ENCODE measurements around the gene HTATSF1.

DNA sequence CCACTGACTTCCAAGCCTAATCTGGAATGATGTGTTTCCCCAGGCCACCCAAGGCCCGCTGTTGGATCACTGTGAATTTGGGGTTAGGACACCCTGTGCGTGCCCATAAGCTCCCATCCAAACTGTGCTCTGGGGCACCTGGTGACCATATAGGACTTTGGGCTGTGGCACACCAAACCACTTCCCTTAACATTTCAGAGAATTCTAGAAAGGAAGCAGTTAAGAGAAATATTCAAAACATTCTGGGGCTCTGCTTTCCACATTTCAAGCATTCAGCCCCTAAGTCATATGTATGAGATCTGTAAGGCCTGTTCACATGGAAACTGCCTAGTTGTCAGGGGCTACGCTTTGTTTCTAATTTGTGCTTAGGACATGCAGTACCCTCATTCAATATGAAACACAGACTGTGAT, 49.0 kb downstream of the HTATSF1 start:
- no peak for TF ChIP-seq ZNF274 (IDR thresholded peaks at IDR 0.05; ENCODE audit: low read depth, low read length)
- TF ChIP-seq SUZ12 (IDR thresholded peaks at IDR 0.05; ENCODE audit: extremely low read depth, insufficient read depth, insufficient read length) = no peak
